PFSK-1 (cell line): ENCODE results near the gene PEX10.

Experiments
- SIN3A ChIP-seq: IDR thresholded peaks from 2 replicates; pipeline ENCODE4 v1.6.1; 2012; ENCODE audit warnings: mild to moderate bottlenecking, low read length, moderate library complexity, borderline replicate concordance; ENCODE audit not compliant: insufficient read depth
- TAF1 ChIP-seq: IDR thresholded peaks from 2 replicates; pipeline ENCODE4 v1.6.1; 2012; ENCODE audit warnings: low read length, control low read depth, borderline replicate concordance; ENCODE audit not compliant: insufficient read depth
- TF ChIP-seq, protein P1 (sequence below), 2 experiments: IDR thresholded peaks; 2 replicates each; pipeline versions ENCODE4 v1.6.1 to v1.8.0; 2011 to 2012; ENCODE audit warnings: low read depth in 2 of 2, low read length in 2 of 2, control low read depth in 1 of 2, inconsistent platforms in 1 of 2, mild to moderate bottlenecking in 1 of 2, moderate library complexity in 1 of 2; ENCODE audit not compliant: insufficient read depth in 1 of 2

GRCh38 chr1:2438641-2439040 is 26.3 kb upstream of the PEX10 start:
- TF ChIP-seq, protein P1, sequence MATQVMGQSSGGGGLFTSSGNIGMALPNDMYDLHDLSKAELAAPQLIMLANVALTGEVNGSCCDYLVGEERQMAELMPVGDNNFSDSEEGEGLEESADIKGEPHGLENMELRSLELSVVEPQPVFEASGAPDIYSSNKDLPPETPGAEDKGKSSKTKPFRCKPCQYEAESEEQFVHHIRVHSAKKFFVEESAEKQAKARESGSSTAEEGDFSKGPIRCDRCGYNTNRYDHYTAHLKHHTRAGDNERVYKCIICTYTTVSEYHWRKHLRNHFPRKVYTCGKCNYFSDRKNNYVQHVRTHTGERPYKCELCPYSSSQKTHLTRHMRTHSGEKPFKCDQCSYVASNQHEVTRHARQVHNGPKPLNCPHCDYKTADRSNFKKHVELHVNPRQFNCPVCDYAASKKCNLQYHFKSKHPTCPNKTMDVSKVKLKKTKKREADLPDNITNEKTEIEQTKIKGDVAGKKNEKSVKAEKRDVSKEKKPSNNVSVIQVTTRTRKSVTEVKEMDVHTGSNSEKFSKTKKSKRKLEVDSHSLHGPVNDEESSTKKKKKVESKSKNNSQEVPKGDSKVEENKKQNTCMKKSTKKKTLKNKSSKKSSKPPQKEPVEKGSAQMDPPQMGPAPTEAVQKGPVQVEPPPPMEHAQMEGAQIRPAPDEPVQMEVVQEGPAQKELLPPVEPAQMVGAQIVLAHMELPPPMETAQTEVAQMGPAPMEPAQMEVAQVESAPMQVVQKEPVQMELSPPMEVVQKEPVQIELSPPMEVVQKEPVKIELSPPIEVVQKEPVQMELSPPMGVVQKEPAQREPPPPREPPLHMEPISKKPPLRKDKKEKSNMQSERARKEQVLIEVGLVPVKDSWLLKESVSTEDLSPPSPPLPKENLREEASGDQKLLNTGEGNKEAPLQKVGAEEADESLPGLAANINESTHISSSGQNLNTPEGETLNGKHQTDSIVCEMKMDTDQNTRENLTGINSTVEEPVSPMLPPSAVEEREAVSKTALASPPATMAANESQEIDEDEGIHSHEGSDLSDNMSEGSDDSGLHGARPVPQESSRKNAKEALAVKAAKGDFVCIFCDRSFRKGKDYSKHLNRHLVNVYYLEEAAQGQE (IDR thresholded peaks at IDR 0.05; ENCODE audit: insufficient read depth in 1 of 2, low read depth in 2 of 2, low read length in 2 of 2): no peak
- TF ChIP-seq TAF1: no peak
- TF ChIP-seq SIN3A: no peak
